ENCODE data around the gene RFNG. TPM values are rescaled to one million over a fixed set of nuclear protein-coding genes. Genes with fewer than 3 reads are reported as not detected.
A peak's percentile ranks its signal among the peaks of the same experiment; 100 is the strongest.
"Not testable (repeated sequence)": the region's sequence is repeated elsewhere in the genome, so short reads cannot be mapped to it uniquely, and the experiment has no call there.

RFNG gene
- total RNA-seq, 1 donor from 2014 or later = 20.5 TPM

DNA sequence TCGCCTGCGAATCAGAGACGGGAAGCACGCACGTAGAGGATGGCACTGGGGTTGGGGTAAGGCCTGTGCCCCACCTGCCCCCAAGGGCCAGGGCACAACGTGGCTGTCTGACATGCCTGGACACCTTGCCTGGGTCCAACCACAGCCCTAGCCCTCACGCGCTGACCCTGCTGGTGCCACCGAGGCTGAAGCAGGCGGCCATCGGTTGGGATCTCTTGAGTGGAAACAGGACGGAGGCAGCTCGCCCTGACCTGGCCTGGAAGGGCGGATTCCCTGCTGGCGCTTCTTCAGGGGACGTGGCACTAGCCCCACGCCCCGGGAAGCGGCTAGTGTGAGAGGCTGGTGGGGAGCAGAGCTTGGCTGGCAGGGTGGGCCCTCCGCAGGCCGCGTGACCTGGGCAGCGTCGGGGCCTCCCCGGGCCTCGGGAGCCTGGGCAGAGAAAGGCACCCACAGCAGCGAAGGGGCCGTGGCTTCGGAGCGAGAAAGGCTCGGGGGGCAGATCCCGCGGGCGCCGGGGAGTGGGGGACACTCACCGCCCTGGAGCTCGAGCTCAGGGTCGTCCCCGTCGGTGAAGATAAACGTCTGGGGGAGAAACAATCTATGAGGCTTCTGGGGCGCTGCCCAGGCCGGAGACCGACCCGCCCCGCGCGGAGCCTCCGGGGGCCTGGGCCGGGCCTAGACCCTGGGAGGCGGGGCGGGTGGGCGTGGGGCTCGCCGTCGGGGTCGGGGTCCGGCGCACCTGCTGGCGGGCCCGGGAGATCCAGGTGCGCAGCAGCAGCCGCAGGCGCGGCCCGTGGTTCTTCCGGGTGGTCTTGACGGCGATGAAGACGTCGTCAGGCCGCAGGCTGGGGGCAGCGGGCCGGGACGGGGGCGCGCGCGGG is 610 bp downstream of the RFNG start:
- DNase-seq = no peak
- intact Hi-C loops (cut with DNase I) = no loop called here
- peak; percentile 7 for ATAC-seq (ENCODE audit: poor library complexity)

DNA sequence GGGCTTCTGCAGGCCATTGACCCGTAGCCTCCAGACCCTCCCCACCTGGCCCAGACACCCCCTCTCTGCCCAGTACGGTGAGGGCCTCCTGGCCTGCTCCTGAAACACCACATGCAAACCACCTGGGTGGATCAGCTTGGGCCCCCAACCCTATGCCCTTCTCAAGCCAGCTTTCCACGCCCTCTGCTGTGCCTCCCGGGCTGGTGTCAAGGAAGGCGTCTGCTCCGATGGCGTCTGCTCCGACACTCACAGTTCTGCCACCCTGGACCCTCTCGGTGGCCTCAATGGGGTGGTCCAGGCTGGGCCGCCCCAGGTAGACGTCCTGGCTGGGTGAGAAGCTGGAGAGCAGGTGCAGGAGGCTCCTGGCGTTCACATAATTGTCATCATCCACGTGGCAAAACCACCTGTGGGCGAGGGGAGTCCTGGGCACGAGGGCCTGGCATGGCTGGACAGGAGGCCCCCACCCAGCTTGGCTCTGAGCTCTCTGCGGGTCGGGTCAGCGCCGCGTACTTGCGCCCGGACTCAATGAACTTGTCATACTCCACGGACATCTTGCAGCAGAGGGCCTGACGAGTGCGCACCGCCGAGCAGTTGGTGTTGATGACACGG is 1.4 kb downstream of the RFNG start:
- ATAC-seq (ENCODE audit: poor library complexity) (no peak), DNase-seq (no peak)
- intact Hi-C loops (cut with DNase I) = no loop called here

DNA sequence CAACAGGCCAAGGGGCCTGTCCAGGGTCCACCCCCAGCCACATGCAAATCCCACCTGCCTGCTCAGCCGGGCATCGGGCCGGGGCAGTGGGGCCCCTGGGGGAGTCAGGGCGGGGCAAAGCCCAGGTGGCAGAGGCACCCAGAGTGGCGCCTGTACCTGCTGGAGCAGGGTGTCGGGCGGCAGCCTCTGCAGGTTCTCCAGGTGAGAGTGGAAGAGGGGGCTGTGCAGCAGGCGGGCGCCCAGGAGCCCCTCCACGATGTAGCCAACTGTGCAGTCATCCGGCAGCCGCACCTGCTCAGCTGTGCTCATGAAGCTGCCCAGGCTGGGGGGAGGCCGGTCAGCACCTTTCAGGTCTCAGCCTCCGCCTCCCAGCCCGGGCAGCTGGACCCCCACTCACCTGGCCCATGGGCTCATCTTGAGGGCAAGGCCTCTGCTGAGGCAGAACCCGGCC is 2.1 kb downstream of the RFNG start:
- ATAC-seq (ENCODE audit: poor library complexity) = no peak
- DNase-seq = no peak
- intact Hi-C loops (cut with DNase I) = no loop called here

DNA sequence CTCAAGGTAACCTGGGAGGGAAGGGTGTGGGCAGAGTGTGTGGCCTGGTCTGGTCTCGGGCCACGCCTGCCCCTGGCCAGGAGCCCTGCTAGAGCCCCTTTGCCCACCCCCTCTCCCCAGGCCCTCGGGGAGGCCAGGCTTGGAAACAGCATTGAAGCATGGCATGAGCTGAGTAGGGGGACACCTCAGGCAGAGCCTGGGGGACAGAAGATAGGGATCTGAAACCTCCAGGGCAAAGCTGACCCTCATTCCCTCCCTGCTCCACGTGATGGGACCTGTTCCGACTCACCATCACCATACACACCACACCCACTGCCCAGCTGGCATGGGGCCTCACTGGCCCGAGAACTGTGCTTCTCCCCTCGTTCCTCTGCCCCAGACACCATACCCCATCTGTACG is 2.5 kb downstream of the RFNG start:
- ATAC-seq (ENCODE audit: poor library complexity) = no peak
- DNase-seq = no peak
- intact Hi-C loops (cut with DNase I) = no loop called here

DNA sequence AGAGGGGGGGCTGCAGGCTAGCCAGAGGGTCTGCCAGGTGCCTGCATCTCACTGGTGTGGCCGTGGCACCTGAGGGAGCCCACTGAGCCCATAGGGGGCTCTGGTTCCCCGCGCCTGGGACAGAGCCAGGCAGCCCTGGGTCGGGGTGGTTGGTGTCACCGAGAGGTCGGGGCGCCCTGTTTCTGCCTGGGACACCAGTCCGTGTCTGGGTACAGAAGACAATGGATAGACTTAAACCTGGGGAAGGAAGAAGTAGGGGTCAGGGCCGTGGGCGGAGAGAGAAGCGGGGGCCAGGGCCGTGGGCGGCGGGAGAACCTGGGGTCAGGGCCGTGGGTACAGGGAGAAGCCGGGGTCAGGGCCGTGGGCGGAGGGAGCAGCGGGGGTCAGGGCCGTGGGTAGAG is 3.0 kb downstream of the RFNG start:
- DNase-seq = no peak
- intact Hi-C loops (cut with DNase I) = no loop called here
- ATAC-seq (ENCODE audit: poor library complexity) = no peak

DNA sequence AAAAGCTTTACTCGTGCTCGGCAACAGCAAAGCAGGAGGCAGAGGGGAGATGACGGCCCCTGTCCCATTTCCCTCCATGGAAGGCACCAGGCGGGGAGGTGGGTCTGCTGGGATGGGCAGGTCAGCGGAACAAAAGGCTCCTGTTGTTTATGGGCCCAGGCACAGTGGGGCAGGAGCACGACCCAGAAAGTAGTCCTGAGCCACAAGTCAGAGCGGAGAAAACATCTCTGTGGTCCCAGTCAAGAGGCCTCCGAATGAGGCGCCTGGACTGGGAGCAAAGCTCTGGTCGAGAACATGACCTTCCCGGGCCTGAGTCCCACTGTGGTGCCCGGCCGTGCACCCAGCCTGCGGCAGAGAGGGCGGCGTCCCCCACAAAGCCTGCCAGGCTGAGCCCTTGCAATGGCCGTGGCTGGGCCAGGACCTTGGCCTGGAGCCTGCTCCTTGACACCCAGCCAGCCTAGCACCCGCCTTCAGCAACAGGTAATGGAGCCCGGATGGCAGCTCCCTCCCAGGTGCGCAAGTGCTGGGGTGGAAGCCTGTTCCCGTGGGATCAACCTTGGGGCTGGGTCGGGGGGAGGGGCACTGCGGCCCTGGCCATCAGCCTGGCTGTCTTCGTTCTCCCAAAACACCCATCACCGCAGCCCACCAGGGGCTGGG is 3.6 kb downstream of the RFNG start:
- ATAC-seq (ENCODE audit: poor library complexity) = no peak
- intact Hi-C loops (cut with DNase I) = no loop called here
- no peak for DNase-seq

DNA sequence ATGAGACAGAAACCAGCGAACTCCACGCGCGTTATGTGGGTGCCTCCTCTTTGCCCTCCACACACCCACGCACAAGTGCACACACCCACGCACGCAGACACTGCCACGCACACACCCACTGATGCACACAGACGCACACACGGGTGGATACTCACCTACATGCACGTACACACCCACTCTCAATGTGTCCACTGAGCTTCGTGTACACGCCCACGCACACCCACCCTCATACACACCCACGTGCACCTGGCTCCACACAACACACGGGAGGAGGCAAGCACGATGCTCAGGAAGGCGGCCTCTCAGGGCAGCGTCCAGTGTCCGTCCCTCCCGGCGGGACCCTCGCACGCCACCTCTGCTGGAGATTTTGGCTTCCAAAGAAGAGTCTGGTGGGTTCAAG is 4.2 kb downstream of the RFNG start:
- intact Hi-C loops (cut with DNase I) = no loop called here
- ATAC-seq (ENCODE audit: poor library complexity) (no peak), DNase-seq (no peak)

DNA sequence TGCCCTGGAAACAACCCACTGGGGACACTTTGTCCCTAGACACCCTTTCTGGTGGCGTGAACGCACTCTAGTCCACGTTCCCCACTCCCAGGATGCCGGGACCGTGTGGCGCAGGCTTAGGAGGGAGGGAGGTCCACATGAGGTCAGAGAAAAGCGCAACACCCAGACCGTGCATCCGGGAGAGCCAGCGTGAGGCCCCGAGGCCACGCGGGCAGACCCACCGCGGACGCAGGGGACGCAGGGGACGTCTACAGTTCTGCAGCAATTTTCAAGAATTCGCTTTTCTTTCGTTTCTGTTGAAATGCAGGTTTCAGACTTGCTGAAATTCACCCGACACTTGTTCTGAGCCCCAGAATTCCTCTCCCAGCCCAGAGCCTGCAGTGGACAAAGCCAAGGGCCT is 4.7 kb downstream of the RFNG start:
- DNase-seq (no peak), ATAC-seq (ENCODE audit: poor library complexity) (no peak)
- intact Hi-C loops (cut with DNase I) = no loop called here

DNA sequence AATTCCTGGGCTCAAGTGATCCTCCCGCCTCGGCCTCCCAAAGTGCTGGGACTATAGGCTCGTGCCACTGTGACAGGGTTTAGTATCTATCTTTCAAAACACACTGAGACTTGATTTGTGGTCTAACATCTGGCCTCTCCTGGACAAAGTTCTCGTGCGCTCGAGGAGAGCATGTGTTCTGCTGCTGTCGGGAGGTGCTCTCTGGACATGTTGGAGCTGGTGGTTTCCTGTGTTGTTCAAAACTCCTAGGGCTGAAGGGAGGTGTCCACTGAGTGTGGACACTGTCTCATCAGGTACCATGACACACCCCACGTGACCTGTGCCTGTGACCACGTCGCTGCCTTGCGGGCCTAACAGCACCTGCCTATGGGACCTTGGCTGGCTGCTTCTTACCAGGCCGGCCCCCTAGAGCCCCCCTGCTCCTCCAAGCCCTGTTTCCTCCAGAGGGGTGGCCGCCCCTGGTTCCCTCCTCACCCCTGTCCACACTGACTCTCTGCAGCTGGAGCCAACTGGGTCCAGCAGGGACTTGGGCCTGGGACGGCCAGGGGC is 5.6 kb downstream of the RFNG start:
- ATAC-seq (ENCODE audit: poor library complexity) (no peak), DNase-seq (no peak)
- intact Hi-C loops (cut with DNase I) = no loop called here

DNA sequence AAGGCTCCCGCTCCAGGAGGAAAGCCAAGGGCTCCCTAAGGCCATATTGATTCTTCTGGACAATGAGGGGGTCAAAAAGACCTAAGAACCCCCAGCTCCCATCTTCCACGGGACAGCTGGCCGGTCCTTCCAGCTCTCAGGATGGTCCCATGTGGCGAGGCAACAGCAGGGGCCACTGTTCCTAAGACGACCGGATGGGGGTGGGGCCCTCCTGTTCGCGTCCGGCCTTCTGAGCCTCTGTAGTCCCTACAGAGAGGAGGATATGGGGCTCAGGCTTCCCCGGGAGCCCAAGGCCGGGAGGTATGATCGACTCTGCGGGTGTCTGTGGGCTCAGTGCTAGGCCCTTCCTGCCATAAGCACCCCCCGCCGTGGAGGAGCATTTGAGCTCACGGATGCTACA is 8.1 kb downstream of the RFNG start:
- intact Hi-C loops (cut with DNase I) = no loop called here
- ATAC-seq (ENCODE audit: poor library complexity) (no peak), DNase-seq (no peak)

DNA sequence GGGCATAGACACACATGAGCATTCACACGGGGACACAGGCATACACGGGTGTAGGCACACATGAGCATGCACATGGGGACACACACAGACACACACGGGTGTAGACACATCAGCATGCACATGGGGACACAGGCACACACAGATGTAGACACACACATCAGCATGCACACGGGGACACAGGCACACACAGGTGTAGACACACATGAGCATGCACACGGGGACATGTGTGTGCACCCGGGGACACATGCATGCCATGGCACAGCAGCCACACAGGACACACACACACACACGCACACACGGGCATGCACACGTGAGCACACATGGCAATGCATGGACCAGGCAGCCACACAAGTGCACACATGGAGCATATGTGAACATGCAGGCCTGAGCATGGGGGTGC is 9.0 kb downstream of the RFNG start:
- ATAC-seq (ENCODE audit: poor library complexity) (no peak), DNase-seq (no peak)
- intact Hi-C loops (cut with DNase I) = no loop called here

DNA sequence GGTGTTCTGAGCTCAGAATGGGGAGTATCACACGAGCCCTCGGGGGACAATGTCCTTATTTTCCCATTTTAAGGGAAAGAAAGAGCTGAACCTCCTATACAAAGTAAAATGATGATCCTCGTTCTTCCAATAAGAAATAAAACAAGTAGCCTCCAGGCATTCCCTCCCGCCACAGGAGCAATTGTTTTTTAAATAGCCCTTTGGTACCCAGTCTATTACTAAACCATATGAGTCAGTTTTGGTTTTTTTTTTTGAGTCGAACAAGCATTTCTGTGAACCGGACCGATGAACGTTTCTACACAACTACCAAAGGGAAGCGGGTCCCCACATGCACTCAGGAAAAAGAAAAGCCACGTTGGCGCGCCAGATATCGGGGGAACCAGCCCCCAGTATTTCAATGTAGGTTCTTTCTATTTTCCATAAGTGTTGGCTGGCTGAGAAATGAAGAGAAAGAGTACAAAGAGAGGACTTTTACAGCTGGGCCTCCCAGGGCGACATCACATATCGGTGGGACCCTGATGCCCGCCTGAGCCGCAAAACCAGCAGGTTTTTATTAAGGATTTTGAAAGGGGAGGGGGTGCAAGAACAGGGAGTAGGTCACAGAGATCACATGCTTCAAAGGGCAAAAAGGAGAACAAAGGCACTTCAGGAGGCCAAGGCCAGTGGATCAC is 10.3 kb downstream of the RFNG start:
- intact Hi-C loops (cut with DNase I) = no loop called here
- no peak for ATAC-seq (ENCODE audit: poor library complexity)
- DNase-seq = no peak

DNA sequence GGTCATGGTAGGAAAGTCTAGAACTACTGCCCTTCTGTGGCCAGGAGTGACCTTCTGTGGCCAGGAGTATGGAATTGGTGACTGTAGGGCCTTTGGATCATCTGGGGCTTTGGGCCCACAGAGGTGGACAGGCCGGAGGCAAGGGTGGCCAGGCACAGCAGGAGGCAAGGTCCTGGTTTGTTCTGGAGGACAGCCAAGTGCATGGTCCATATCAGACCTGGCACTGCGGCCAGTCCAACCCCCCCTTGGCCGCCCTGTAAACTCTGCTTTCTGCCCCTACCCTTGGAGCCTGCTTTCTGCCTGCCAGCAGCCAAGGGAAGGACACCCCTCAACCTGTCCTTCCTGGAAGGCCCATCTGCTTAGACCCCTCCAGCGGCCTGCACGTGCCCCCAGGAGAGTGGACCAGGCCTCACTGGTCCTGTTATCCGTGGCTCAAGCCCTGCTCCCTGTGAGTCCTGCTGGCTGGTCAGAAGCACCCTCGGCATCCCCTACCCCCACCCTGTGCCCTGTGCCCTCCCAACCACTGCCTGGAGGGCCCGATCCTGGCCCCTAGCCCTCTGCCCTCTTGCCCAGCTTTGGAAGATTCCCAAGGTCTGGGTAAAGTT is 11.8 kb downstream of the RFNG start:
- no peak for DNase-seq
- intact Hi-C loops (cut with DNase I) = loop anchor here (5.0 kb wide), 1 partner anchor 58 kb away; the partner anchor contains the start of gene FASN
- no peak for ATAC-seq (ENCODE audit: poor library complexity)

DNA sequence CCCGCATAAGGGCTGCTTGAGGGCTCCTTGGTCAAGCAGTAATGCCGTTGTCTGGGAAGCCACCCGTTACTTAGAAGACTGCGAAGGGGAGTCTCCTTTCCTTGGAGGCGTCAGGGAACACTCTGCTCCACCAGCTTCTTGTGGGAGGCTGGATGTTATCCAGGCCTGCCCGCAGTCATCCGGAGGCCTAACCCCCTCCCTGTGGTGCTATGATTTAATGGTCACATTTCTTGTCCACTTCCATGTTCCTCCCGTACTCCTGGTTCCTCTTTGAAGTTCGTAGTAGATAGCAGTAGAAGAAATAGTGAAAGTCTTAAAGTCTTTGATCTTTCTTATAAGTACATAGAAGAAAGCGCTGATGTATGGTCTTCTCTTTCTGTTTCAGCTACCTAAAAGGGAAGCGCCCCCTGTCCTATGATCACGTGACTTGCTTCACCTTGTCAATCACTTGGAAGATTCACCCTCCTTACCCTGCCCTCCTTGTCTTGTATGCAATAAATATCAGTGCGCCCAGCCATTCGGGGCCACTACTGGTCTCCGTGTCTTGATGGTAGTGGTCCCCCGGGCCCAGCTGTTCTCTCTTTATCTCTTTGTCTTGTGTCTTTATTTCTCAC is 12.7 kb downstream of the RFNG start:
- intact Hi-C loops (cut with DNase I) = loop anchor here (5.0 kb wide), 1 partner anchor 58 kb away; the partner anchor contains the start of gene FASN
- DNase-seq; ATAC-seq (ENCODE audit: poor library complexity): not testable (repeated sequence)

DNA sequence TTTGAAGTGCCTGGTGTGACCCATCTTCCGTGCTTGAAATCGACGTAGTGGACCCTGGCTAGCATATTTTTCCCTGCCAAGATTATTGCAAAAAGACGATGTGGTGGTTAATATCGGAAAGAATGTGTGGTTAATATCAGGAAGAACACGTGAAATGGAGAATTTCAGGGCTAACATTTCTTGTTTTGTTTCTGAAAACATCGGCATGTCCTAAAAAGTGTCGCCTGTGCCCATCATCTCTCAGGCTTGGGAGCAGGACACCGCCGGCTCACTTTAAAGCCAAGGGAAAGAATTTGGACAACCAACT is 13.8 kb downstream of the RFNG start:
- DNase-seq (no peak), ATAC-seq (ENCODE audit: poor library complexity) (no peak)
- intact Hi-C loops (cut with DNase I) = loop anchor here (5.0 kb wide), 1 partner anchor 59 kb away; the partner anchor contains the start of gene FASN

DNA sequence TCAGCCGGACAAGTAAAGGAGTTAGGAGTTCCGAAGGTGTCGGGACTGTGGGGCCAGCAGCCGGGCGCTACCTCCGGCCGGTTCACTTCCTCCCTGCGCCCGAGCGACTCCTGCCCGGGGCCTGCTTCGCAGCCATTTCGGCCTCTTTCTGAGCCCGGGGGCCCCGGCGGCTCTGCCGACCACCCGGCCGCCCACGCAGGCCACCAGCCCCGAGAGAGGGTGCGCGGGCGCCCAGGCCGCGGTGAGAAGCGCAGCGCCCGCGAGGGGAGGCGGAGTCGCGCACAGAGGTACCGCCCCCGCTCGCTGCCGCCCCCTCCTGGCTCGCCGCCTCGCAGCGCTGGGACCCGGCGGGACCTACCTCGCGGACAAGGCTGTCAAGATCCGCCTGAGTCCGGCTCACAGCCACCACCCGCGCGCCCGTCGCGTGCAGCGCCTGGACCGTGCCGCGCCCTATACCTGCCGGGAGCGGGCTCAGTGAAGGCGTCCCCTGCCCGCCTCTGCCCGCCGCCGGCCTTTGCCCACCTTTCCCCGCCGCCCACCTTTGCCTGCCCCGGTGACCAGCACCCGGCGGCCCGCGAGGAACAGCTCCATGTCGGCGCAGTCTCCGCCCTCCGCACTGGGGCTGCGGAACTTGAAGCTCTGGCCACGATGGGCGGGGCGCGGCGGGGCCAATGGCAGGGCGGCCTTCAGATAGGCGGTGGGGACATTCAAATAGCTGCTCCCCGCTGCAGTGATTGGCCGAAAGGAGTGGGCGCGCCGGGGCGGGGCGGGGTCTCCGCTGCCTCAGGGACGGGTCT is 14.3 kb downstream of the RFNG start, which contains the start of gene DCXR:
Gene DCXR (minus strand): TSS at position 606 of the 797 bp plus-strand sequence. CDS start 15 bp downstream, at position 591.
- DNase-seq (peak; percentile 99), ATAC-seq (ENCODE audit: poor library complexity) (peak; percentile 98)
- intact Hi-C loops (cut with DNase I) = loop anchor here (5.0 kb wide), 1 partner anchor 60 kb away; the partner anchor contains the start of gene FASN

DNA sequence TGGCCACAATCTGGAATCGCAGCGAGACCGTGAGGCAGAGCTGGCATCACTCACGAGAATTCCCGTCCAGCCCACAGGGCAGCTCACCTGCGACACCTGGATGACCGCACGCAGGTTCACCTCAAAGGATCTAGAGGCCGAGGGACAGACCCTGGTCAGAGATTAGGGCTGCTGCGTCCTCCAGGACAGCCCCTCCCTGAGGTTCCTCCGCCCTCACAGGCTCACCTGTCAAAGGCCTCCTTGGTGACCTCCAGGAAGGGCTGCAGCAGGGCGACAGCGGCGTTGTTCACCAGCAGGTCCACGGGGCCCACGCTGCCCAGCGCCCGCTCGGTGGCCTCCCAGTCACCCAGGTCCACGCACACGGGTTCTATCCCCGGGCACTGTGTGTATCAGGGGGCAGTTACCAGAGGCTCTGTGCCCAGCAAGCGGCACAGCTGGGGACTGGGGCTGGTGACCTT is 14.9 kb downstream of the RFNG start:
- no peak for DNase-seq
- ATAC-seq (ENCODE audit: poor library complexity) = no peak
- intact Hi-C loops (cut with DNase I) = loop anchor here (5.0 kb wide), 1 partner anchor 61 kb away; the partner anchor contains the start of gene FASN

All from Right ventricle myocardium superior (tissue), 1 donor.